Caki2 (cell line): ENCODE measurements around the gene ABCC2. TPM values are rescaled to one million over a fixed set of nuclear protein-coding genes. Genes with fewer than 3 reads are reported as not detected.
A peak's percentile ranks its signal among the peaks of the same experiment; 100 is the strongest.
"Not testable (repeated sequence)": the region's sequence is repeated elsewhere in the genome, so short reads cannot be mapped to it uniquely, and the experiment has no call there.

Experiments used
- DNase-seq: peaks from one replicate; pipeline ENCODE4 v3.0.0-alpha.2; 2015; ENCODE audit warnings: low read depth
- in situ Hi-C: cut with HindIII; loops from 2 replicates; pipeline ENCODE4 v1.10.0; 2016; ENCODE audit warnings: low sequenced_read_pairs, low pct_unique_long_range_greater_than_20kb, mixed read lengths
- total RNA-seq: library from RNA; depleted of rRNA; stranded (reverse); fragments of >200 nt; shearing (Covaris generic); gene quantifications from 2 replicates; pipeline ENCODE4 v1.2.3, GENCODE V29; 2014; ENCODE audit warnings: low replicate concordance

ABCC2 gene
- total RNA-seq, 1 experiment from 2014 or later, result 68.4 TPM

GRCh38 chr10:99798031-99798430 lies 15.6 kb downstream of the ABCC2 start:
- in situ Hi-C loops, result no loop called here
- DNase-seq, result no peak

GRCh38 chr10:99798920-99799319 lies 16.5 kb downstream of the ABCC2 start:
- in situ Hi-C loops, result no loop called here
- no peak for DNase-seq

GRCh38 chr10:99799613-99800012 lies 17.2 kb downstream of the ABCC2 start:
- DNase-seq, result no peak
- in situ Hi-C loops, result loop anchor here (10.0 kb wide), 1 partner anchor 55 kb away; no protein-coding TSS in a partner anchor

GRCh38 chr10:99804471-99804870 lies 22.0 kb downstream of the ABCC2 start:
- in situ Hi-C loops, result loop anchor here (10.0 kb wide), 1 partner anchor 60 kb away; no protein-coding TSS in a partner anchor
- no peak for DNase-seq

- DNase-seq, result no peak
- in situ Hi-C loops, result loop anchor here (10.0 kb wide), 1 partner anchor 60 kb away; no protein-coding TSS in a partner anchor
These were observed 22.8 kb downstream of the ABCC2 start for GRCh38 chr10:99805190-99805589.

- DNase-seq, result no peak
- in situ Hi-C loops, result loop anchor here (10.0 kb wide), 1 partner anchor 61 kb away; no protein-coding TSS in a partner anchor
These were observed 23.7 kb downstream of the ABCC2 start for GRCh38 chr10:99806091-99806490.

GRCh38 chr10:99807786-99808185 lies 25.3 kb downstream of the ABCC2 start:
- no peak for DNase-seq
- in situ Hi-C loops, result loop anchor here (10.0 kb wide), 1 partner anchor 63 kb away; no protein-coding TSS in a partner anchor

- no peak for DNase-seq
- in situ Hi-C loops, result loop anchor here (10.0 kb wide), 1 partner anchor 63 kb away; no protein-coding TSS in a partner anchor
These were observed 25.8 kb downstream of the ABCC2 start for GRCh38 chr10:99808270-99808669.

- in situ Hi-C loops, result loop anchor here (10.0 kb wide), 1 partner anchor 65 kb away; no protein-coding TSS in a partner anchor
- DNase-seq, result no peak
These were observed 27.0 kb downstream of the ABCC2 start for GRCh38 chr10:99809481-99809880.

GRCh38 chr10:99809931-99810615 lies 27.6 kb downstream of the ABCC2 start:
- no peak for DNase-seq
- in situ Hi-C loops, result loop anchor here (10.0 kb wide), 1 partner anchor 65 kb away; no protein-coding TSS in a partner anchor

- in situ Hi-C loops, result no loop called here
- no peak for DNase-seq
These were observed 29.7 kb downstream of the ABCC2 start for GRCh38 chr10:99812177-99812576.

- in situ Hi-C loops, result no loop called here
- no peak for DNase-seq
These were observed 31.7 kb downstream of the ABCC2 start for GRCh38 chr10:99814143-99814542.

- DNase-seq, result no peak
- in situ Hi-C loops, result no loop called here
These were observed 33.2 kb downstream of the ABCC2 start for GRCh38 chr10:99815621-99816020.

- in situ Hi-C loops, result no loop called here
- no peak for DNase-seq
These were observed 45.5 kb downstream of the ABCC2 start for GRCh38 chr10:99827936-99828335.

- DNase-seq, result no peak
These were observed 46.0 kb downstream of the ABCC2 start for GRCh38 chr10:99828464-99828863.

GRCh38 chr10:99832439-99832838 lies 50.0 kb downstream of the ABCC2 start:
- no peak for DNase-seq
- in situ Hi-C loops, result no loop called here

More at GRCh38 chr10:99828464-99828863, 46.0 kb downstream of the ABCC2 start:
- in situ Hi-C loops, result no loop called here

GRCh38 chr10:99834410-99834809 lies 52.0 kb downstream of the ABCC2 start:
- peak; percentile 87 for DNase-seq
- in situ Hi-C loops, result no loop called here

GRCh38 chr10:99835947-99836346 lies 53.5 kb downstream of the ABCC2 start:
- no peak for DNase-seq
- in situ Hi-C loops, result no loop called here

- in situ Hi-C loops, result no loop called here
- no peak for DNase-seq
These were observed 54.3 kb downstream of the ABCC2 start for GRCh38 chr10:99836711-99837110.

- in situ Hi-C loops, result not testable (repeated sequence)
These were observed 58.4 kb downstream of the ABCC2 start for GRCh38 chr10:99840859-99841258.

More at GRCh38 chr10:99840859-99841258, 58.4 kb downstream of the ABCC2 start:
- not testable (repeated sequence) for DNase-seq
